Stimulated activated CD4-positive, alpha-beta T cell treated with anti-CD3 and anti-CD28 coated beads, TNF-alpha, amount 100 ng/mL, for 48 hours (primary cell): ENCODE data around the gene SRSF3.
A peak's percentile ranks its signal among the peaks of the same experiment; 100 is the strongest.
"Not testable (repeated sequence)": the region's sequence is repeated elsewhere in the genome, so short reads cannot be mapped to it uniquely, and the experiment has no call there.

Experiments
- DNase-seq, 3 donors: peaks; one replicate each; pipeline ENCODE4 v3.0.0-alpha.2; 2020; ENCODE audit warnings: low read depth in 3 of 3

Gene SRSF3

GRCh38 chr6:36574679-36575078 is 19.5 kb upstream of the SRSF3 start:
- no peak for DNase-seq

GRCh38 chr6:36576578-36576977 is 17.6 kb upstream of the SRSF3 start:
- DNase-seq: no peak

- no peak for DNase-seq
Measured at GRCh38 chr6:36577301-36577700, 16.9 kb upstream of the SRSF3 start.

- DNase-seq: no peak
Measured at GRCh38 chr6:36578030-36578429, 16.1 kb upstream of the SRSF3 start.

GRCh38 chr6:36578431-36578830 is 15.7 kb upstream of the SRSF3 start:
- DNase-seq: no peak

DNA sequence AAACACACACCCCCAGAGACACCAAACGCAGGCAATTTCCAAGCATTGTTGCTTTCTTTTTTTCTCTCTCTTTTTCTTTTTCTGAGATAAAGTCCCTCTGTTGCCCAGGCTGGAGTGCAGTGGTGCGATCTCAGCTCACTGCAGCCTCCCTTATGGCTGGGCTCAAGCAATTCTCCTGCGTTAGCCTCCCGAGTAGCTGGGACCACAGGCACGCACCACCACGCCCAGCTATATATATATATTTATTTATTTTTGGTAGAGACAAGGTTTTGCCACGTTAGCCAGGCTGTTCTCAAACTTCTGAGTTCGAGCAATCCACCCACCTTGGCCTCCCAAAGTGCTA is 14.0 kb upstream of the SRSF3 start:
- DNase-seq: no peak

DNA sequence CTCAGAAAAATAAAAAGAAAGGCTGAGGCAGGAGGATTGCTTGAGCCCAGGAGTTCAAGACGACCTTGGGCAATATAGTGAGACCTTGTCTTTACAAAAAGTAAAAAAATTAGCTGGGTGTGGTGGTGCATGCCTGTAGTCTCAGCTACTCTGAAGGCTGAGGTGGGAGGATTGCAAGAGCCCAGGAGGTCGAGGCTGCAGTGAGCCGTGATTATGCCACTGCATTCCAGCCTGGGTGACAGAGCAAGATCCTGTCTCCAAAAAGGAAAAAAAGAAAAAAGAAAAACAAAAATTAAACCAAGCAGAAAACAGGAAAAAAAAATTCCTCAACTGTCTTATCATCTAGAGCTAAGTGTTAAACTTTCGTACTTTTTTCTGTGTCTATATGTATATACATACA is 12.4 kb upstream of the SRSF3 start:
- no peak for DNase-seq

- DNase-seq: no peak
Measured at GRCh38 chr6:36586606-36587005, 7.6 kb upstream of the SRSF3 start.

GRCh38 chr6:36589025-36589400 is 5.1 kb upstream of the SRSF3 start:
- not testable (repeated sequence) for DNase-seq

DNA sequence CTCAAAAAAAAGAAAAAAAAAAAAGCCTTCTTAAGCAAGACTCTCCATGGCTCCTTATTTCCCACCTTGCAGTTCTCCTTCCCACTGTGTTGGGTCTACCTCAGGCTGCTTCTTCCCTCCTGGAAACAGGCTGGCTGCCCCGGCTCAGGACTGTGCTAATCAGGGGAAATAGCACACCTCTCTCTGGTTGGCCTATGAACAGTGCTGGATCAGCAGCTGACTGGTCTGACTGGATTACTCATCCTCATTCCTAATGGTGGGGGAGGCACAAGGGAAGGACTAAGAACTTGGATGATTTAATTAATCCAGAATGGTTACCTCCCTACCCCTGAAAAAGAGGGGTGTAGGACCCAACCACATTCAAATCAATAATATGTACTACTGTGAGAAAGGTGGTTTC is 3.9 kb upstream of the SRSF3 start:
- no peak for DNase-seq

GRCh38 chr6:36592221-36592655 is 1.9 kb upstream of the SRSF3 start:
- DNase-seq: no peak

DNA sequence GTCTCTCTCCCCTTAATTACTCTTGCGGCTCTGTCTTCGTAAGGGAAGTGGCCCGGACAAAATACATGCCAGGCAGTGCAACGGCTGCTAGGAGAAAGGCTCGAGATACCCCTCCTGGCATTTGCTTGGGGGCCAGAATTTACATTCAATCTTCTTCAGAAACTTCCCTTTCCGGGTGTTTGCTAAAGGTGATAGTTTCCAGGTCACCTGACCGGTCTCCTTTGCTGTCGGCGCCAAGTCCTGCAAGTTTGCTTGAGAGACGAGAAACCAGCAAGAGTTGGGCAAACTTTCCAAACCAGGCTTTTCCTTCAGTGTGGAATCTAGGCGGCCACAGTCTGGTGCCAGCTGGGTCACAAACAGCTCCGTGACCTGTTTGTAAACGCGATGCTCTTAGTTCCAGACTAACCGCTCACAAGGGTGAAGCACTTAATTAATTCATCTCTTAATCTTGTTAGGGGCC is 563 bp upstream of the SRSF3 start:
- DNase-seq: peak in 2 of 3 donors; percentile 28 to 32

GRCh38 chr6:36594816-36595643 is 868 bp downstream of the SRSF3 start:
- no peak for DNase-seq

- no peak for DNase-seq
Measured at GRCh38 chr6:36596356-36596755, 2.2 kb downstream of the SRSF3 start.

GRCh38 chr6:36597775-36598174 is 3.6 kb downstream of the SRSF3 start:
- no peak for DNase-seq

GRCh38 chr6:36598326-36598725 is 4.2 kb downstream of the SRSF3 start:
- DNase-seq: no peak

- no peak for DNase-seq
Measured at GRCh38 chr6:36598739-36599318, 4.7 kb downstream of the SRSF3 start.

- DNase-seq: peak; percentile 60 to 69 (median 64)
Measured at GRCh38 chr6:36599791-36600209, 5.6 kb downstream of the SRSF3 start.

DNA sequence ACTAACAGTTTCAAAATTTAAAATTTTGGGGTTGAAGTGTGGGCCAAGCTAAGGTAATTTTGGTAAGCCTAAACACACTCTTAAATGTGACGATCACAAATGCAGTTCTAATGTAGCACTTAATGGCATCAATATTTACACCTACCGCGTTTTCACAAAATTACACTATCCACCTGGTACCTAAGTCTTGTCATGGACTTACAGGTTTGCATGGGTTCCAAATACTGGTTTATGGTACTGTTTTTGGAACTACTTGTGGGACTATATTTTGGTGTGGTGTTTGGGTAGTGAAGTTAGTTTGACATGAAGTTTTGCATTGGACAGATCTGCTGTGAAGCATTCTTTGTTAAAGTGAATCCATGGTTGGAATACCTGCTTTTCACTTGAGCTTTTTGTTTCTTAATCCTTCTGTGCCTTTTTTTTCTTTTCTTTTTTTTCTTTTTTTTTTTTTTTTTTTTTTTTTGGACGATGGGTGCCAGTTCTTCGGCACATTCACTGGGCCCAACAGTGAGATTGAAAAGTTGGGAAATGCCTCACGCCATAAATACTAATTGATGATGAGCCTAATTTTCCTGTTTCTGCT is 6.5 kb downstream of the SRSF3 start:
- DNase-seq: no peak

DNA sequence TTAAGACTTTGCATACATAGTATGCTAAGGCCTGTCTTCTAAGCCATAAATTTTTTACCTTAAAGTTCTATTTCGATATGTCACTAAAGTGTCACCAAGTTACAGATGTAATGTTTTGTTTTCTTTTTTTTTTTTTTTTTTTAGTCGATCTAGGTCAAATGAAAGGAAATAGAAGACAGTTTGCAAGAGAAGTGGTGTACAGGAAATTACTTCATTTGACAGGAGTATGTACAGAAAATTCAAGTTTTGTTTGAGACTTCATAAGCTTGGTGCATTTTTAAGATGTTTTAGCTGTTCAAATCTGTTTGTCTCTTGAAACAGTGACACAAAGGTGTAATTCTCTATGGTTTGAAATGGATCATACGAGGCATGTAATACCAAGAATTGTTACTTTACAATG is 7.7 kb downstream of the SRSF3 start:
- not testable (repeated sequence) for DNase-seq

- DNase-seq: no peak
Measured at GRCh38 chr6:36603222-36604089, 9.3 kb downstream of the SRSF3 start.
